GM23338 (cell line): ENCODE measurements around the gene DDX3Y. TPM values are rescaled to one million over a fixed set of nuclear protein-coding genes. Genes with fewer than 3 reads are reported as not detected.

Experiments
- ATAC-seq: fragments of 200-7000 bp; cut with Tn5 transposase; 3 replicates; pipeline ENCODE4 v1.9.1; 2020
- DNase-seq: peaks from one replicate; pipeline ENCODE4 v3.0.0-alpha.2; 2015; ENCODE audit warnings: low spot score
- H2AFZ ChIP-seq: fragments of 200-600 bp; sonication (generic); 2 replicates; pipeline ENCODE4 v1.8.0; 2016; ENCODE audit warnings: antibody characterized with exemption, mild to moderate bottlenecking, moderate library complexity
- H3F3A ChIP-seq: fragments of 200-600 bp; sonication (generic); replicated peaks from 2 replicates; pipeline ENCODE4 v1.8.0; 2017; ENCODE audit warnings: antibody characterized with exemption, mixed run types, low read depth
- H3K27ac ChIP-seq: fragments of 200-600 bp; sonication (generic); 2 replicates; pipeline ENCODE4 v1.6.1; 2016; ENCODE audit warnings: low read depth
- H3K27me3 ChIP-seq: fragments of 200-600 bp; sonication (generic); 2 replicates; pipeline ENCODE4 v1.8.0; 2016; ENCODE audit warnings: mild to moderate bottlenecking, mixed run types, moderate library complexity; ENCODE audit not compliant: insufficient read depth
- H3K36me3 ChIP-seq: fragments of 200-600 bp; sonication (generic); 2 replicates; pipeline ENCODE4 v1.8.0; 2016; ENCODE audit warnings: mild to moderate bottlenecking; ENCODE audit not compliant: insufficient read depth
- H3K4me1 ChIP-seq: fragments of 200-600 bp; sonication (generic); 2 replicates; pipeline ENCODE4 v1.8.0; 2016; ENCODE audit warnings: mild to moderate bottlenecking, moderate library complexity; ENCODE audit not compliant: insufficient read depth
- H3K4me2 ChIP-seq: fragments of 200-600 bp; sonication (generic); 2 replicates; pipeline ENCODE4 v1.7.1; 2017; ENCODE audit warnings: mixed run types
- H3K4me3 ChIP-seq: fragments of 200-600 bp; sonication (generic); 2 replicates; pipeline ENCODE4 v1.6.1; 2016; ENCODE audit warnings: mixed run types
- H3K79me2 ChIP-seq: fragments of 200-600 bp; sonication (generic); replicated peaks from 2 replicates; pipeline ENCODE4 v1.8.0; 2017; ENCODE audit warnings: mild to moderate bottlenecking; ENCODE audit not compliant: insufficient read depth
- H3K9me2 ChIP-seq: fragments of 200-600 bp; sonication (generic); 2 replicates; pipeline ENCODE4 v1.8.0; 2017; ENCODE audit not compliant: insufficient read depth
- H4K20me1 ChIP-seq: fragments of 200-600 bp; sonication (generic); replicated peaks from 2 replicates; pipeline ENCODE4 v1.8.0; 2017; ENCODE audit warnings: mild to moderate bottlenecking; ENCODE audit not compliant: insufficient read depth
- H3K27ac Mint-ChIP-seq: 2 replicates; pipeline ENCODE4 v1.8.0; 2020; ENCODE audit warnings: inconsistent platforms, mild to moderate bottlenecking, moderate library complexity, mixed read lengths
- H3K27me3 Mint-ChIP-seq: 3 replicates; pipeline ENCODE4 v1.8.0; 2022; ENCODE audit warnings: low read depth, mild to moderate bottlenecking, moderate library complexity, mixed read lengths, inconsistent platforms; ENCODE audit not compliant: insufficient read depth, poor library complexity
- H3K36me3 Mint-ChIP-seq: 3 replicates; pipeline ENCODE4 v1.8.0; 2021; ENCODE audit warnings: low read depth, mild to moderate bottlenecking, inconsistent platforms, moderate library complexity, mixed read lengths
- H3K4me1 Mint-ChIP-seq: 3 replicates; pipeline ENCODE4 v1.8.0; 2020; ENCODE audit warnings: mild to moderate bottlenecking, inconsistent platforms, mixed read lengths
- H3K4me3 Mint-ChIP-seq: 3 replicates; pipeline ENCODE4 v1.8.0; 2021; ENCODE audit warnings: moderate library complexity, mild to moderate bottlenecking, inconsistent platforms, mixed read lengths
- H3K9me3 Mint-ChIP-seq: 3 replicates; pipeline ENCODE4 v1.8.0; 2020; ENCODE audit warnings: moderate library complexity, mild to moderate bottlenecking, inconsistent platforms, mixed read lengths
- CREB1 ChIP-seq: fragments of 250-450 bp; sonication (Bioruptor Pico); IDR thresholded peaks from 2 replicates; pipeline ENCODE4 v1.5.0; 2020; ENCODE audit warnings: low read depth, mild to moderate bottlenecking, moderate library complexity
- CTCF ChIP-seq, 2 experiments: fragments of 200-600 bp in 1 of 2; sonication (generic) in 1 of 2; conservative IDR thresholded peaks; 2 replicates each; pipeline versions ENCODE4 v1.5.1 to v1.6.1; 2016 to 2017; ENCODE audit warnings: antibody characterized with exemption in 2 of 2, low read depth in 2 of 2, mild to moderate bottlenecking in 2 of 2, moderate library complexity in 1 of 2
- ETS1 ChIP-seq: IDR thresholded peaks from 2 replicates; pipeline ENCODE4 v1.6.1; 2016; ENCODE audit warnings: antibody characterized with exemption
- EZH2 ChIP-seq: fragments of 200-600 bp; sonication (generic); IDR thresholded peaks from one replicate; pipeline ENCODE4 v1.8.0; 2017; ENCODE audit warnings: antibody characterized with exemption, mild to moderate bottlenecking, low read depth; ENCODE audit not compliant: unreplicated experiment
- EZH2phosphoT487 ChIP-seq: fragments of 200-600 bp; sonication (generic); IDR thresholded peaks from one replicate; pipeline ENCODE4 v1.8.1; 2018; ENCODE audit warnings: antibody characterized with exemption; ENCODE audit not compliant: unreplicated experiment
- JUNB ChIP-seq: IDR thresholded peaks from one replicate; pipeline ENCODE4 v1.6.1; 2016; ENCODE audit warnings: antibody characterized with exemption; ENCODE audit not compliant: unreplicated experiment
- NANOG ChIP-seq: IDR thresholded peaks from 2 replicates; pipeline ENCODE4 v1.6.1; 2016; ENCODE audit warnings: antibody characterized with exemption, borderline replicate concordance
- POLR2AphosphoS5 ChIP-seq: IDR thresholded peaks from 2 replicates; pipeline ENCODE4 v1.6.1; 2016; ENCODE audit warnings: antibody characterized with exemption, low read depth
- STAT1 ChIP-seq: IDR thresholded peaks from one replicate; pipeline ENCODE4 v1.6.1; 2016; ENCODE audit warnings: antibody characterized with exemption; ENCODE audit not compliant: unreplicated experiment
- ZNF114 ChIP-seq: fragments of 250-450 bp; sonication (Bioruptor Pico); IDR thresholded peaks from 2 replicates; pipeline ENCODE4 v1.5.0; 2020; ENCODE audit warnings: mild to moderate bottlenecking, moderate library complexity
- ZNF331 ChIP-seq: fragments of 250-450 bp; sonication (Bioruptor Pico); IDR thresholded peaks from 2 replicates; pipeline ENCODE4 v1.5.0; 2020; ENCODE audit warnings: low read depth, mild to moderate bottlenecking, moderate library complexity
- ZNF462 ChIP-seq: fragments of 250-450 bp; sonication (Bioruptor Pico); IDR thresholded peaks from 2 replicates; pipeline ENCODE4 v1.5.0; 2020; ENCODE audit warnings: mild to moderate bottlenecking, moderate library complexity
- polyA plus RNA-seq: library from polyadenylated mRNA; unstranded; fragments of >200 nt; fragmentation: Nextera tagmentation; extraction: Ambion mirVana; gene quantifications from 2 replicates; pipeline ENCODE4 v1.2.1, GENCODE V29; 2016
- total RNA-seq: library from RNA; depleted of rRNA; stranded (reverse); fragments of >200 nt; shearing (Covaris generic); gene quantifications from 2 replicates; pipeline ENCODE4 v1.2.3, GENCODE V29; 2014

The DDX3Y gene
- total and polyA plus RNA-seq, 2 experiments from 2014 or later: 53.0 to 138 TPM

- H3K4me1 Mint-ChIP-seq: no peaks in the 10 kb centered on the region
- H3K9me3 Mint-ChIP-seq: no peaks in the 10 kb centered on the region
- Histone ChIP-seq H4K20me1 (no peaks in the 10 kb centered on the region), H3K9me2 (no peaks in the 10 kb centered on the region), H3K27me3 (no peaks in the 10 kb centered on the region), H3K4me2 (no peak overlapping the region), H3K4me1 (no peaks in the 10 kb centered on the region), H3F3A (no peaks in the 10 kb centered on the region), H3K27ac (no peak overlapping the region), H3K79me2 (no peaks in the 10 kb centered on the region), H2AFZ (no peak overlapping the region), H3K36me3 (no peaks in the 10 kb centered on the region), H3K4me3 (no peak overlapping the region)
- H3K27me3 Mint-ChIP-seq: no peaks in the 10 kb centered on the region
- H3K4me3 Mint-ChIP-seq: no peak overlapping the region
- DNase-seq (no peak), ATAC-seq (no peak)
- TF ChIP-seq JUNB (no peak), CREB1 (no peak), NANOG (no peak), POLR2AphosphoS5 (no peak), STAT1 (no peak)
- H3K36me3 Mint-ChIP-seq: peaks cover 20% of the 10 kb centered on the region
- no peak overlapping the region for H3K27ac Mint-ChIP-seq
These were observed 48.8 kb upstream of the DDX3Y start for GRCh38 chrY:12855791-12856275.

GRCh38 chrY:12867960-12868359, 36.7 kb upstream of the DDX3Y start:
- no peaks in the 10 kb centered on the region for H3F3A ChIP-seq
- H3K36me3 ChIP-seq: no peaks in the 10 kb centered on the region
- no peaks in the 10 kb centered on the region for H4K20me1 ChIP-seq
- no peaks in the 10 kb centered on the region for H3K27me3 Mint-ChIP-seq
- H3K4me1 Mint-ChIP-seq: peaks cover 6% of the 10 kb centered on the region; the same call in 2 of the 3 replicates
- no peak overlapping the region for H3K4me3 Mint-ChIP-seq
- no peak overlapping the region for H3K27ac Mint-ChIP-seq
- DNase-seq: no peak
- no peak for ATAC-seq
- H2AFZ ChIP-seq: no peak overlapping the region
- no peaks in the 10 kb centered on the region for H3K4me1 ChIP-seq
- no peaks in the 10 kb centered on the region for H3K79me2 ChIP-seq
- H3K9me2 ChIP-seq: no peaks in the 10 kb centered on the region
- H3K4me2 ChIP-seq: no peak overlapping the region
- no peak overlapping the region for H3K27ac ChIP-seq
- no peaks in the 10 kb centered on the region for H3K36me3 Mint-ChIP-seq
- no peak overlapping the region for H3K4me3 ChIP-seq
- H3K9me3 Mint-ChIP-seq: no peaks in the 10 kb centered on the region
- H3K27me3 ChIP-seq: no peaks in the 10 kb centered on the region
- TF ChIP-seq EZH2phosphoT487 (no peak), ZNF331 (CRISPR knock-in tag) (no peak), EZH2 (no peak), ZNF114 (CRISPR knock-in tag) (no peak), ETS1 (no peak), ZNF462 (CRISPR knock-in tag) (no peak), STAT1 (no peak), NANOG (no peak), CTCF (conservative IDR thresholded peaks at IDR 0.05; ENCODE audit: low read depth in 2 of 2) (no peak)
